Keratinocyte (primary cell): ENCODE results near the gene ASS1. TPM values are rescaled to one million over a fixed set of nuclear protein-coding genes. Genes with fewer than 3 reads are reported as not detected.

Source experiments
- DNase-seq: peaks from one replicate; pipeline ENCODE4 v3.0.0-alpha.2; 2011; ENCODE audit warnings: low read depth, missing footprints, low spot score
- FAIRE-seq: peaks from 2 replicates; lab custom pipeline; 2011; peaks lifted over from hg19 to GRCh38; lab: Jason Lieb, UNC
- H2AFZ ChIP-seq: 2 replicates; pipeline ENCODE4 v1.6.0; 2012; ENCODE audit warnings: low read length, control low read depth, inconsistent platforms; ENCODE audit not compliant: control insufficient read depth
- H3K27ac ChIP-seq: 2 replicates; pipeline ENCODE4 v1.5.1; 2011; ENCODE audit warnings: low read length; ENCODE audit not compliant: control insufficient read depth, insufficient read depth
- H3K27me3 ChIP-seq: 3 replicates; pipeline ENCODE4 v1.6.0; 2011; ENCODE audit warnings: low read length; ENCODE audit not compliant: control insufficient read depth, insufficient read depth; ENCODE audit errors: extremely low read depth
- H3K36me3 ChIP-seq, 2 experiments: 2 replicates in 1 of 2; 3 replicates in 1 of 2; pipeline ENCODE4 v1.5.1; 2011; ENCODE audit warnings: low read length in 2 of 2, mild to moderate bottlenecking in 1 of 2; ENCODE audit not compliant: control insufficient read depth in 2 of 2, insufficient read depth in 2 of 2; ENCODE audit errors: extremely low read depth in 1 of 2
- H3K4me1 ChIP-seq: 3 replicates; pipeline ENCODE4 v1.5.1; 2011; ENCODE audit warnings: low read length; ENCODE audit not compliant: control insufficient read depth, insufficient read depth; ENCODE audit errors: extremely low read depth
- H3K4me2 ChIP-seq: 3 replicates; pipeline ENCODE4 v1.6.0; 2011; ENCODE audit warnings: low read depth, low read length; ENCODE audit not compliant: control insufficient read depth, insufficient read depth; ENCODE audit errors: extremely low read depth
- H3K4me3 ChIP-seq, 3 experiments: fragments of 200-600 bp in 1 of 3; sonication (generic) in 1 of 3; 2 replicates in 2 of 3; 3 replicates in 1 of 3; pipeline ENCODE4 v1.5.1; 2011 to 2016; ENCODE audit warnings: low read length in 3 of 3, mild to moderate bottlenecking in 3 of 3, control low read depth in 2 of 3, inconsistent platforms in 1 of 3, low read depth in 1 of 3, mixed read lengths in 1 of 3, mixed run types in 1 of 3, moderate library complexity in 1 of 3; ENCODE audit not compliant: control insufficient read depth in 2 of 3, insufficient read depth in 2 of 3; ENCODE audit errors: extremely low read depth in 1 of 3
- H3K79me2 ChIP-seq: 2 replicates; pipeline ENCODE4 v1.6.0; 2012; ENCODE audit warnings: low read length; ENCODE audit not compliant: control insufficient read depth, insufficient read depth
- H3K9ac ChIP-seq: 3 replicates; pipeline ENCODE4 v1.6.0; 2011; ENCODE audit warnings: low read length; ENCODE audit not compliant: control insufficient read depth, insufficient read depth; ENCODE audit errors: extremely low read depth
- H3K9me1 ChIP-seq: 3 replicates; pipeline ENCODE4 v1.6.0; 2011; ENCODE audit warnings: low read length; ENCODE audit not compliant: control insufficient read depth, insufficient read depth; ENCODE audit errors: extremely low read depth
- H3K9me3 ChIP-seq: 2 replicates; pipeline ENCODE4 v1.5.1; 2012; ENCODE audit warnings: low read depth, low read length; ENCODE audit not compliant: control insufficient read depth
- H4K20me1 ChIP-seq: 3 replicates; pipeline ENCODE4 v1.6.0; 2011; ENCODE audit warnings: low read length; ENCODE audit not compliant: control insufficient read depth, insufficient read depth; ENCODE audit errors: extremely low read depth
- EZH2 ChIP-seq: IDR thresholded peaks from one replicate; pipeline ENCODE4 v1.6.1; 2012; ENCODE audit warnings: inconsistent platforms, mild to moderate bottlenecking, low read length, moderate library complexity
- dilution Hi-C: fragments of 300-500 bp; cut with MboI; formaldehyde crosslinking; loops from one replicate; pipeline ENCODE4 v1.7.0; 2020; ENCODE audit warnings: low sequenced_read_pairs; ENCODE audit not compliant: extremely low pct_ligation_motif_present
- polyA plus RNA-seq, 5 experiments: library from polyadenylated mRNA; depleted of rRNA in 3 of 5; stranded (reverse) in 3 of 5; stranded (forward) in 1 of 5; unstranded in 1 of 5; fragments of >200 nt; gene quantifications; 1 replicate in 1 of 5; 2 replicates in 3 of 5; 3 replicates in 1 of 5; pipeline versions ENCODE4 v1.2.1 to v1.2.3, GENCODE V29; 2011 to 2012; ENCODE audit warnings: missing spikeins in 2 of 5, low read depth in 1 of 5, low replicate concordance in 1 of 5
- TF ChIP-seq, protein P1 (sequence below), 3 experiments: IDR thresholded peaks in 1 of 3; conservative IDR thresholded peaks in 1 of 3; optimal IDR thresholded peaks in 1 of 3; 2 replicates in 2 of 3; 3 replicates in 1 of 3; pipeline versions ENCODE3 to v1.5.1; 2011; ENCODE audit warnings: low read length in 3 of 3, mild to moderate bottlenecking in 3 of 3, moderate library complexity in 2 of 3, control low read depth in 1 of 3, inconsistent platforms in 1 of 3; ENCODE audit not compliant: insufficient read depth in 2 of 3; ENCODE audit errors: extremely low read depth in 1 of 3

The ASS1 gene
- polyA plus RNA-seq, 1 donor (not counting 4 experiments of a cell fraction or from before 2014, with no cell fraction given), result 52.4 TPM

DNA sequence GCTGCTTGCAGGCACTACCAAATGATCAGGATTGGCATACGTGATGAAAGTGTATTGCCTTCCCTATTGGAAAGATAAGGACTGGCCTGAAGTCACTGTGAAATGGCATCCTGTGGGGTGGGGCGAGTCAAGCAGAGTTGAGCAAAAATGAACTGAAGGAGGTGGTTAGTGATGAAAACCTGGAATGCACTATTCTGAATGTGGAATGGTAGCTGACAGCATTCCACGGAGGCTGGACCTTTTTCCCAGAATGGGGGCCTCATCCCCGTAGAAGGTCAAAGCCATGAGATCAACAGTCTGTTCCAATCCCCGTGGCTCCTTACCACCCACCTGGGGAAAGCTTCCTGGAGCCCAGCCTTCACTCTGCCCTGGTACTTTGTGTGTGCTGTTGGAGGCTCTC is 37.7 kb downstream of the ASS1 start:
- H2AFZ ChIP-seq, result no peak overlapping the region
- H3K4me1 ChIP-seq, result no peaks in the 10 kb centered on the region
- no peak overlapping the region for H3K27ac ChIP-seq
- no peaks in the 10 kb centered on the region for H3K27me3 ChIP-seq
- no peak overlapping the region for H3K4me2 ChIP-seq
- no peaks in the 10 kb centered on the region for H3K36me3 ChIP-seq
- DNase-seq, result no peak
- H3K79me2 ChIP-seq, result no peaks in the 10 kb centered on the region
- H3K4me3 ChIP-seq, result no peak overlapping the region
- dilution Hi-C loops, result no loop called here
- H4K20me1 ChIP-seq, result no peaks in the 10 kb centered on the region
- TF ChIP-seq EZH2, result no peak
- H3K9me3 ChIP-seq, result no peaks in the 10 kb centered on the region
- no peaks in the 10 kb centered on the region for H3K9me1 ChIP-seq
- no peak for FAIRE-seq
- H3K9ac ChIP-seq, result no peak overlapping the region

DNA sequence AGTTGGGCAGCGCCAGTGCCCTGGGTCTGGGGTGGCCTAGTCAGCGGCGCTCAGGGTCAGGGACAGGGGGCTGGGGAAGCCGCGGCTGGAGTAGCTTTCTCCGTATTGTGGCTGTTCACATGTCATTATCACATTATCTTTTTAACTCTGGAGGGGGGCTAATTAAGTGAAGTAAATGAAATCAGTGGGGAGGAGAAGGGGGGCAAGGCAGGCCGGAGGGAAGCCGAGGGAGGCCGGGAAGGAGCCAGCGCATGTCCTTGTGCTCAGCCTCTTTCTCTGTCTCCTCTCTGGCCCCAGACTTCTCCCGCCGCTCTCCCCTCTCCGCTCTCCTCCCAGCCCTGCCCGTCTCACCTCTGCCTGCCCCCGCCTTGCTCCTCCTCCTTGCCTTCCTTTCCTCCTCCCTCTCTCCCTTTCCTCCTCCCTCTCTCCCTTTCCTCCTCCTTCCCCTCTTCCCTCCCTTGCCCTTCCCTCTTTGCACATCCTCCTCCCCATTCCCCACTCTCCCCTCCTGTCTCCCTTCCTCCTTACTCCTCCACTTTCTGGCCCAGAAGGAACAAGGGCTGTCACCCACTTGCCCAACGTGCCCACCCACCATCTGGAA is 38.7 kb downstream of the ASS1 start:
- no peak overlapping the region for H3K9ac ChIP-seq
- DNase-seq, result no peak
- TF ChIP-seq EZH2, result no peak
- TF ChIP-seq, protein P1, sequence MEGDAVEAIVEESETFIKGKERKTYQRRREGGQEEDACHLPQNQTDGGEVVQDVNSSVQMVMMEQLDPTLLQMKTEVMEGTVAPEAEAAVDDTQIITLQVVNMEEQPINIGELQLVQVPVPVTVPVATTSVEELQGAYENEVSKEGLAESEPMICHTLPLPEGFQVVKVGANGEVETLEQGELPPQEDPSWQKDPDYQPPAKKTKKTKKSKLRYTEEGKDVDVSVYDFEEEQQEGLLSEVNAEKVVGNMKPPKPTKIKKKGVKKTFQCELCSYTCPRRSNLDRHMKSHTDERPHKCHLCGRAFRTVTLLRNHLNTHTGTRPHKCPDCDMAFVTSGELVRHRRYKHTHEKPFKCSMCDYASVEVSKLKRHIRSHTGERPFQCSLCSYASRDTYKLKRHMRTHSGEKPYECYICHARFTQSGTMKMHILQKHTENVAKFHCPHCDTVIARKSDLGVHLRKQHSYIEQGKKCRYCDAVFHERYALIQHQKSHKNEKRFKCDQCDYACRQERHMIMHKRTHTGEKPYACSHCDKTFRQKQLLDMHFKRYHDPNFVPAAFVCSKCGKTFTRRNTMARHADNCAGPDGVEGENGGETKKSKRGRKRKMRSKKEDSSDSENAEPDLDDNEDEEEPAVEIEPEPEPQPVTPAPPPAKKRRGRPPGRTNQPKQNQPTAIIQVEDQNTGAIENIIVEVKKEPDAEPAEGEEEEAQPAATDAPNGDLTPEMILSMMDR (optimal IDR thresholded peaks at IDR 0.05 in 1 of 3, IDR thresholded peaks at IDR 0.05 in 1 of 3, conservative IDR thresholded peaks at IDR 0.05 in 1 of 3; ENCODE audit: extremely low read depth in 1 of 3, insufficient read depth in 2 of 3, low read length in 3 of 3), result no peak
- no peak overlapping the region for H3K4me2 ChIP-seq
- no peak overlapping the region for H2AFZ ChIP-seq
- no peaks in the 10 kb centered on the region for H3K9me1 ChIP-seq
- H3K79me2 ChIP-seq, result no peaks in the 10 kb centered on the region
- H3K27ac ChIP-seq, result no peak overlapping the region
- H4K20me1 ChIP-seq, result no peaks in the 10 kb centered on the region
- dilution Hi-C loops, result no loop called here
- no peaks in the 10 kb centered on the region for H3K4me1 ChIP-seq
- H3K9me3 ChIP-seq, result no peaks in the 10 kb centered on the region
- no peak overlapping the region for H3K4me3 ChIP-seq
- no peaks in the 10 kb centered on the region for H3K36me3 ChIP-seq
- no peak for FAIRE-seq
- H3K27me3 ChIP-seq, result no peaks in the 10 kb centered on the region
